ENCODE data around the gene CAPZB.

The CAPZB gene

GRCh38 chr1:19363536-19364152, 121.7 kb downstream of the CAPZB start:
- no peak for DNase-seq (ENCODE audit: low read depth)
- TF ChIP-seq, protein P1, sequence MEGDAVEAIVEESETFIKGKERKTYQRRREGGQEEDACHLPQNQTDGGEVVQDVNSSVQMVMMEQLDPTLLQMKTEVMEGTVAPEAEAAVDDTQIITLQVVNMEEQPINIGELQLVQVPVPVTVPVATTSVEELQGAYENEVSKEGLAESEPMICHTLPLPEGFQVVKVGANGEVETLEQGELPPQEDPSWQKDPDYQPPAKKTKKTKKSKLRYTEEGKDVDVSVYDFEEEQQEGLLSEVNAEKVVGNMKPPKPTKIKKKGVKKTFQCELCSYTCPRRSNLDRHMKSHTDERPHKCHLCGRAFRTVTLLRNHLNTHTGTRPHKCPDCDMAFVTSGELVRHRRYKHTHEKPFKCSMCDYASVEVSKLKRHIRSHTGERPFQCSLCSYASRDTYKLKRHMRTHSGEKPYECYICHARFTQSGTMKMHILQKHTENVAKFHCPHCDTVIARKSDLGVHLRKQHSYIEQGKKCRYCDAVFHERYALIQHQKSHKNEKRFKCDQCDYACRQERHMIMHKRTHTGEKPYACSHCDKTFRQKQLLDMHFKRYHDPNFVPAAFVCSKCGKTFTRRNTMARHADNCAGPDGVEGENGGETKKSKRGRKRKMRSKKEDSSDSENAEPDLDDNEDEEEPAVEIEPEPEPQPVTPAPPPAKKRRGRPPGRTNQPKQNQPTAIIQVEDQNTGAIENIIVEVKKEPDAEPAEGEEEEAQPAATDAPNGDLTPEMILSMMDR (IDR thresholded peaks at IDR 0.05; ENCODE audit: low read depth, low read length, missing control alignments): no peak
- in situ Hi-C loops (cut with HindIII; ENCODE audit: low sequenced_read_pairs): no loop called here
- H3K4me3 ChIP-seq (ENCODE audit: low read depth, low read length): no peak overlapping the region

- no peak for DNase-seq (ENCODE audit: low read depth)
- in situ Hi-C loops (cut with HindIII; ENCODE audit: low sequenced_read_pairs): no loop called here
- TF ChIP-seq, protein P1 (IDR thresholded peaks at IDR 0.05; ENCODE audit: low read depth, low read length, missing control alignments): no peak
- no peak overlapping the region for H3K4me3 ChIP-seq (ENCODE audit: low read depth, low read length)
Measured at GRCh38 chr1:19361611-19362147, 123.7 kb downstream of the CAPZB start.

GRCh38 chr1:19360843-19361610, 124.3 kb downstream of the CAPZB start:
- DNase-seq (ENCODE audit: low read depth): no peak
- TF ChIP-seq, protein P1 (IDR thresholded peaks at IDR 0.05; ENCODE audit: low read depth, low read length, missing control alignments): no peak
- in situ Hi-C loops (cut with HindIII; ENCODE audit: low sequenced_read_pairs): no loop called here

DNA sequence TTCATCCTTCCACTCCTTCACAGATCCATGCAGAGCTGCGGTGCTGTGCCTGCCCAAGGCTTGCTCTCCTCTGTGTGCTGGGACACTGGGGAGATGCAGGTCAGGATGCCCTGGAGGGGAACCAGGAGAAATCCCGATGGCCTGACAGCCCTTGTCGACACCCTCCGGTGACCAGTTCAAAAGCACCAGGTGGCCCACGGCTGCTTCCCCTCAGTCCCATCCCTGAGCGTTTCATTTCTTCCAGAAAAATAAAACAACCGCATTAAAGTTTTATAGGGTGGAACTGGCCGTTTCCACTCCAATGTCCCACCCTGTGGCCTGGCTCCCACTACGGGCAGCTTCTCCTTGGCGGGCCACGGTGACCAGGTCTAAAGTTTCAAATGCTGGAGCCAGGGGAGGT, 124.9 kb downstream of the CAPZB start:
- in situ Hi-C loops (cut with HindIII; ENCODE audit: low sequenced_read_pairs): no loop called here
- no peak for DNase-seq (ENCODE audit: low read depth)
- TF ChIP-seq, protein P1 (IDR thresholded peaks at IDR 0.05; ENCODE audit: low read depth, low read length, missing control alignments): no peak
- no peak overlapping the region for H3K4me3 ChIP-seq (ENCODE audit: low read depth, low read length)

More at GRCh38 chr1:19360843-19361610, 124.3 kb downstream of the CAPZB start:
- no peak overlapping the region for H3K4me3 ChIP-seq (ENCODE audit: low read depth, low read length)

DNA sequence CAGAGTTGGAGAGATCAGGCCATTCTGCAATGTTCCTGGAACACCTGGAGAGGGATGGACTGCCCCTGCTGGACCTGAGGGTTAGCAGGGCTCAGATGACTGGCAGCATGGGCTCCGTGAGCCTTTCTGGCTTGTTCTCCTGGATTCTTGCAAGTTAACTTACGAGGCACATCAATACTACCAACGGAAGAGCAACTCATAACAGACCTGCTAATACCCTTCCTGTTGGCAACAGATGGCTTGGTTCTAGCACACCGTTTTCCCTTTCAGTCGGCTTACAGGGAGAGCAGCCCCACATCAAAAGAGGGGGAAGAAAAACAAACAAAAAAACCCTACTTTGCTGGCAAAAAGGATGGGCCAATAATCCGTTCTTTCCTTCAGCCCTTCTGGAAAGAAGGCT, 125.3 kb downstream of the CAPZB start:
- DNase-seq (ENCODE audit: low read depth): no peak
- H3K4me3 ChIP-seq (ENCODE audit: low read depth, low read length): no peak overlapping the region
- in situ Hi-C loops (cut with HindIII; ENCODE audit: low sequenced_read_pairs): no loop called here
- TF ChIP-seq, protein P1 (IDR thresholded peaks at IDR 0.05; ENCODE audit: low read depth, low read length, missing control alignments): no peak

GRCh38 chr1:19359357-19359756, 126.0 kb downstream of the CAPZB start:
- TF ChIP-seq, protein P1 (IDR thresholded peaks at IDR 0.05; ENCODE audit: low read depth, low read length, missing control alignments): no peak
- H3K4me3 ChIP-seq (ENCODE audit: low read depth, low read length): no peak overlapping the region
- DNase-seq (ENCODE audit: low read depth): no peak
- in situ Hi-C loops (cut with HindIII; ENCODE audit: low sequenced_read_pairs): no loop called here

Data from astrocyte of the cerebellum (primary cell).